Choroid plexus epithelial cell (primary cell): ENCODE measurements around the gene LHX2.
A peak's percentile ranks its signal among the peaks of the same experiment; 100 is the strongest.

ENCODE experiments used
- DNase-seq: peaks from one replicate; pipeline ENCODE4 v3.0.0-alpha.2; 2010; ENCODE audit warnings: low read depth
- H3K4me3 ChIP-seq: 2 replicates; pipeline ENCODE4 v1.5.1; 2011; ENCODE audit warnings: low read depth, mild to moderate bottlenecking, control low read depth, low read length, moderate library complexity
- TF ChIP-seq, protein P1 (sequence below): conservative IDR thresholded peaks from 2 replicates; pipeline ENCODE4 v1.5.1; 2011; ENCODE audit warnings: low read depth, mild to moderate bottlenecking, control low read depth, inconsistent platforms, low read length, moderate library complexity

The LHX2 gene

GRCh38 chr9:124011460-124012301 is at the start of gene LHX2:
TSS of gene LHX2 (plus strand) at chr9:124011768. CDS start at chr9:124012349, 581 bp downstream.
- peak; percentile 59 for DNase-seq
- TF ChIP-seq, protein P1, sequence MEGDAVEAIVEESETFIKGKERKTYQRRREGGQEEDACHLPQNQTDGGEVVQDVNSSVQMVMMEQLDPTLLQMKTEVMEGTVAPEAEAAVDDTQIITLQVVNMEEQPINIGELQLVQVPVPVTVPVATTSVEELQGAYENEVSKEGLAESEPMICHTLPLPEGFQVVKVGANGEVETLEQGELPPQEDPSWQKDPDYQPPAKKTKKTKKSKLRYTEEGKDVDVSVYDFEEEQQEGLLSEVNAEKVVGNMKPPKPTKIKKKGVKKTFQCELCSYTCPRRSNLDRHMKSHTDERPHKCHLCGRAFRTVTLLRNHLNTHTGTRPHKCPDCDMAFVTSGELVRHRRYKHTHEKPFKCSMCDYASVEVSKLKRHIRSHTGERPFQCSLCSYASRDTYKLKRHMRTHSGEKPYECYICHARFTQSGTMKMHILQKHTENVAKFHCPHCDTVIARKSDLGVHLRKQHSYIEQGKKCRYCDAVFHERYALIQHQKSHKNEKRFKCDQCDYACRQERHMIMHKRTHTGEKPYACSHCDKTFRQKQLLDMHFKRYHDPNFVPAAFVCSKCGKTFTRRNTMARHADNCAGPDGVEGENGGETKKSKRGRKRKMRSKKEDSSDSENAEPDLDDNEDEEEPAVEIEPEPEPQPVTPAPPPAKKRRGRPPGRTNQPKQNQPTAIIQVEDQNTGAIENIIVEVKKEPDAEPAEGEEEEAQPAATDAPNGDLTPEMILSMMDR = no peak
- peak within 1 kb of the TSS; percentile 8 for H3K4me3 ChIP-seq

- DNase-seq = no peak
- TF ChIP-seq, protein P1 = no peak
- no peak overlapping the region for H3K4me3 ChIP-seq
Measured at GRCh38 chr9:123964761-123965160, 46.8 kb upstream of the LHX2 start.

GRCh38 chr9:123965801-123966686 is 45.5 kb upstream of the LHX2 start:
- no peak overlapping the region for H3K4me3 ChIP-seq
- TF ChIP-seq, protein P1 = no peak
- DNase-seq = no peak

DNA sequence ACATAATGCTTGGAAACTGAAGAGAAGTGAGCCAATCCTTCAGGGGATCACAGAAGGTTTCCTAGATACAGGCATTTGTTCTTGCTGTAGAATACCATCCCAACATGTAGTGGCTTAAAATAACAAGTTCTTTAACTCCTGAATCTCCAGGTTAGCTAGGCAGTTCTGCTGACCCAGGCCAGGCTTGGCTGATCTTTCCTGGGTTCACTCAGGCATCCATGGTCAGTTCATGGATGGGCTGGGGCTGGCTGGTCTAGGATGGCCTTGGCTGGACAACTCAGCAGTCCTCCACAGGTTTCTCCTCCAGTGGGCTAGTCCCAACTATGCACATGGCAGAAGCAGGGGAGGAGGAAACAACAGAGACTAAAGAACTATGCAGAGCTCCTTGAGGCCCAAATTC is 44.2 kb upstream of the LHX2 start:
- no peak for DNase-seq
- no peak overlapping the region for H3K4me3 ChIP-seq
- TF ChIP-seq, protein P1 = no peak

GRCh38 chr9:123972618-123973017 is 39.0 kb upstream of the LHX2 start:
- no peak overlapping the region for H3K4me3 ChIP-seq
- no peak for DNase-seq
- TF ChIP-seq, protein P1 = no peak

DNA sequence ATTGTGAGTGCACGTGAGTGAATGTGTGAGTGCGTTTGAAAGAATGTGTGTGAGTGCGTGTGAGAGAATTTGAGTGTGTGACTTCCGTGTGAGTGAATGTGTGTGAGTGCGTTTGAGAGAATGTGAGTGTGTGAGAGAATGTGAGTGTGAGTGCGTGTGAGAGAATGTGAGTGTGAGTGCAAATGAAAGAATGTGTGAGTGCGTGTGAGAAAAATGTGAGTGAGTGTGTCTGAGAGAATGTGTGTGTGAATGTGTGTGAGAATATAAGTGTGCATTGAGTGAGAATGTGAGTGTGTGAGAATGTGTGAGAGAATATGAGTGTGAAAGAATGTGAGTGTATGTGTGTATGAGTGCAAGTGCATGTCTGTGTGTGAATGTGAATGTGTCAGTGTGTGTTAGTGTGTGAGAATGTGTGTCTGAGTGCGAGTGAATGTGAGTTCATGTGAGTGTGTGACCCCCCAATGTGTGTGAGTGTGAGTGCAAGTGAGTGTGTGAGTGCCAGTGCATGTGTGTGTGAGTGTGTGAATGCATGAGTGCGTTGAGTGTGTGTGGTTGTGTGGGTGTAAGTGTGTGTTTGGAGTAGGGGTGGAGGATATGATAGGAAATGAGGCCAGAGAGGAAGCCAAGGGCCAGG is 37.9 kb upstream of the LHX2 start:
- H3K4me3 ChIP-seq = no peak overlapping the region
- DNase-seq = no peak
- TF ChIP-seq, protein P1 = no peak
